Measurements from ENCODE around the gene EXTL1.

The EXTL1 gene

DNA sequence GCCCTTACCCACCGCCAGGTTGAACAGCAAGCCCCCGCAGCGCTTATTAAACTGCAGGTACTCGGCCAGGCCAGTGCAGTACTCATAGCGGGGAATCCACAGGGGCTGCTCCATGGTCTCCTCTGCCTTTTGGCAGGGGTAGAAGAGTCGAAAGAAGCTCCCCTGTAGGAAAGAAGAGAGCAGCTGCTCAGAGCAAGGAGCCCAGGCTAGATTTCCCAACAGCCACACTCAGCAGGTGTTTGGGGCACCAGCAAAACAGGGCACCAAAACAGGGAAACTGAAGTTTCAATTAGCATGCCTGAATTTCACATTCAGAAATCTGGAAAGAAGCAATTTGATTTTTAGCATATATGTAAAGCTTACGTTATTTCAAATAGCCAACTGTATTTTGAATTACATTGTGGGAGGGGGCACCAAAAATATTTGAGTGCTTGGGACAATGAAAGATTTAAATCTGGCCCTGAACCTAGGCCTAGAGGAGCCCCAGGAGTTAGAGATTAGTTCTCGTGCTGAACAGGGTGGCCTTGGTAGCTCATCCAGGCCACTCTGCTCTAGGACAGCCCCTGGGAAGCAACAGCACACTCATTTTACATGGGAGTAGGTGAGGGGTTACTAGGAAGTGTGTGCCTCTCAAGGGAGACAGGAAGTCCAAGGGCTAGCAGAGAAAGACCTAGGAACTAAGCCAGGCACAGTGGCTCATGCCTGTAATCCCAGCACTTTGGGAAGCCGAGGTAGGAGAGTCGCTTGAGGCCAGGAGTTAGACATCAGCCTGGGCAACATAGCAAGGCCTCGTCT is 31.9 kb upstream of the EXTL1 start:
- H3K36me3 ChIP-seq: peaks cover 7% of the 10 kb centered on the region
- no peaks in the 10 kb centered on the region for H3K9me3 ChIP-seq
- H3K27ac ChIP-seq: no peak overlapping the region
- peaks cover 31 to 36% of the 10 kb centered on the region in 2 experiments for H3K4me1 ChIP-seq (ENCODE audit: control insufficient read depth in 1 of 2, insufficient read depth in 1 of 2, low read depth in 1 of 2, low read length in 1 of 2)
- no peaks in the 10 kb centered on the region for H3K27me3 ChIP-seq
- TF ChIP-seq, protein P1, sequence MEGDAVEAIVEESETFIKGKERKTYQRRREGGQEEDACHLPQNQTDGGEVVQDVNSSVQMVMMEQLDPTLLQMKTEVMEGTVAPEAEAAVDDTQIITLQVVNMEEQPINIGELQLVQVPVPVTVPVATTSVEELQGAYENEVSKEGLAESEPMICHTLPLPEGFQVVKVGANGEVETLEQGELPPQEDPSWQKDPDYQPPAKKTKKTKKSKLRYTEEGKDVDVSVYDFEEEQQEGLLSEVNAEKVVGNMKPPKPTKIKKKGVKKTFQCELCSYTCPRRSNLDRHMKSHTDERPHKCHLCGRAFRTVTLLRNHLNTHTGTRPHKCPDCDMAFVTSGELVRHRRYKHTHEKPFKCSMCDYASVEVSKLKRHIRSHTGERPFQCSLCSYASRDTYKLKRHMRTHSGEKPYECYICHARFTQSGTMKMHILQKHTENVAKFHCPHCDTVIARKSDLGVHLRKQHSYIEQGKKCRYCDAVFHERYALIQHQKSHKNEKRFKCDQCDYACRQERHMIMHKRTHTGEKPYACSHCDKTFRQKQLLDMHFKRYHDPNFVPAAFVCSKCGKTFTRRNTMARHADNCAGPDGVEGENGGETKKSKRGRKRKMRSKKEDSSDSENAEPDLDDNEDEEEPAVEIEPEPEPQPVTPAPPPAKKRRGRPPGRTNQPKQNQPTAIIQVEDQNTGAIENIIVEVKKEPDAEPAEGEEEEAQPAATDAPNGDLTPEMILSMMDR (IDR thresholded peaks at IDR 0.05): no peak
- H3K4me3 ChIP-seq (ENCODE audit: low read depth in 1 of 2, low read length in 1 of 2): no peak overlapping the region

DNA sequence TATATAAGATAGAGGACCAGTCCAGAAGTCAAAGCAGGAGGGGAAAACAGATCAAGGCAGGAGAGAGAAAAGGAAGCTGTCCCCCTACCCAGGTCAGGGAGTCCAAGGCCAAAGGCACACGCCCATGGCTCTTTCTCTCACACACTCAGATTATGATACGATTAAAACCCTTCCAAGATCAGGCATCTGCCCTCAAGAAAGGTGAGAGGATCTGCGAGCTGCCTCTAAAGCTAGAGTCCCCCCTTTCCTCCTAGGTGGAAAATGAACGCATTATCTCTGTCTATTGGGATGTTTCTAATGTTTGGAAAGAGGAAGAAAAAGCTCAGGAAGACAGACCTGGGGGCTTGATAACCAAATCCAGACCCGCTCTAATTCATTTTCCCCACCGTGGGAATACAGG is 31.3 kb upstream of the EXTL1 start:
- no peak overlapping the region for H3K27ac ChIP-seq
- peaks cover 31 to 36% of the 10 kb centered on the region in 2 experiments for H3K4me1 ChIP-seq (ENCODE audit: control insufficient read depth in 1 of 2, insufficient read depth in 1 of 2, low read depth in 1 of 2, low read length in 1 of 2)
- TF ChIP-seq, protein P1 (IDR thresholded peaks at IDR 0.05): no peak
- H3K4me3 ChIP-seq (ENCODE audit: low read depth in 1 of 2, low read length in 1 of 2): peak overlapping the region; percentile 24 to 38
- no peaks in the 10 kb centered on the region for H3K27me3 ChIP-seq
- no peaks in the 10 kb centered on the region for H3K9me3 ChIP-seq
- H3K36me3 ChIP-seq: peaks cover 7% of the 10 kb centered on the region

DNA sequence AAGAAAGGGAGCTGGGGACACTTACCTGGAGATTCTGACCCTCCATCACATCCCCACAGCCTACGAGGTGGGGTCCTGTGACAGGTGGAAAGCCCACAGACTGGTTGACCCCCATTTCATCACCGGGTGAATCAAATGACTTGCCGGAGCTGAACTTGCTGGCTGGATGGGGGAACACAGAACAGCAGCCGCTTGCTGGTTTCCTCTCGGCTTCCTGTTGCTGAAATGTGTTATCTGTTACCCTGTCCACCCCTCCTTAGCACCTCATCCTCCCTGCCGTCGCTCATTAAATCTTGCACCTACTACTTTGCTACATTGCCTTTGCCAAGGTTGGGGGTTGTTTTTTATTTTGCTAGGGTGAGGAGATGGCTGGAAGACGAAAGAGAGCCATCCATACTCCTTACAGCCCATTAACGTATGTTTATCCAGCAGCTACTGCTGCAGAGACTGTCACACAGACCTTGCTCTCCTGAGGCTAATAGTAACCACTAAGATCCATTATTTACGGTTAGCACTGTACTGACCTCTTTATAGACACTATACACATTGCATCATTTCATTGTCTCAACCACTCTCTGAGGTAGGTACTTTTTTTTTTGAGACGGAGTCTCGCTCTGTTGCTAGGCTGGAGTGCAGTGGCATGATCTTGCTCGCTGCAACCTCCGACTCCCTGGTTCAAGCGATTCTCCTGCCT is 30.7 kb upstream of the EXTL1 start:
- Histone ChIP-seq H3K27ac (peak overlapping the region; percentile 54), H3K27me3 (no peaks in the 10 kb centered on the region), H3K36me3 (peaks cover 3% of the 10 kb centered on the region), H3K4me1 (ENCODE audit: control insufficient read depth in 1 of 2, insufficient read depth in 1 of 2, low read depth in 1 of 2, low read length in 1 of 2) (peaks cover 32 to 39% of the 10 kb centered on the region in 2 experiments), H3K9me3 (no peaks in the 10 kb centered on the region), H3K4me3 (ENCODE audit: low read depth in 1 of 2, low read length in 1 of 2) (peak overlapping the region; percentile 24 to 38)
- TF ChIP-seq, protein P1 (IDR thresholded peaks at IDR 0.05): no peak

DNA sequence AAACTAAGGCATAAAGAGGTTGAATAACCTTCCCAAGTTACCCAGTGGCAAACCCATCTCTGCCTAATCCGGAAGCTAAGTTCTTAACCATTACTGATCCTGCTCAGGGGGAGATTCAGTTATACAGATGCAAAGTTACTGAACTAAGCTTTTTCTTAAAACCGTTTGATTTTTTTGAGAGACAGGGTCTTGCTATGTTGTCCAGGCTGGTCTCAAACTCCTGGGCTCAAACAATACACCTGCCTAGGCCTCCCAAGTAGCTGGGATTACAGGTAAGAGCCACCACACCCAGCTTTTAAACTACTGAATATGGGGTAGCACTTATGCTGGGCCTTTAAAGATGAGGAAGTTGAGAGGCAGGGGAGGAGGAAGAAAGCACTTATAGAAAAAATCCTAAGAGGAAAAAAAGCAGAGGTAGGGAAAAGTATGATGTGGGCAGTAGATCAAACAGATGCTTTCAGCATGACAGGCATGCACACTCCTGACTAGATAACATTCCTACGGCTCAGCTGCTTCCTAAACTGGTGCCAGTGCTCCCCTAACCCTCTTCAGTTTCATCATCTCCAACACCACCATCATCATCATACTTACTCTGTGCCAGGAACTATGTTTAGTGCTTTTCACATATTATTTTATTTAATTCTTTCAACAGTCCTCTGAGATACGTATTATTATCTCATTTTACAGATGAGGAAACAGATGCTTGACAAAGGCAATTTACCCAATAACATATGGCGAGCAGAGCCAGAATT is 29.5 kb upstream of the EXTL1 start:
- Histone ChIP-seq H3K4me3 (ENCODE audit: low read depth in 1 of 2, low read length in 1 of 2) (no peak overlapping the region), H3K27me3 (no peaks in the 10 kb centered on the region), H3K9me3 (no peaks in the 10 kb centered on the region), H3K36me3 (no peaks in the 10 kb centered on the region), H3K27ac (peak overlapping the region; percentile 52), H3K4me1 (ENCODE audit: control insufficient read depth in 1 of 2, insufficient read depth in 1 of 2, low read depth in 1 of 2, low read length in 1 of 2) (peaks cover 44 to 51% of the 10 kb centered on the region in 2 experiments)
- TF ChIP-seq, protein P1 (IDR thresholded peaks at IDR 0.05): no peak

DNA sequence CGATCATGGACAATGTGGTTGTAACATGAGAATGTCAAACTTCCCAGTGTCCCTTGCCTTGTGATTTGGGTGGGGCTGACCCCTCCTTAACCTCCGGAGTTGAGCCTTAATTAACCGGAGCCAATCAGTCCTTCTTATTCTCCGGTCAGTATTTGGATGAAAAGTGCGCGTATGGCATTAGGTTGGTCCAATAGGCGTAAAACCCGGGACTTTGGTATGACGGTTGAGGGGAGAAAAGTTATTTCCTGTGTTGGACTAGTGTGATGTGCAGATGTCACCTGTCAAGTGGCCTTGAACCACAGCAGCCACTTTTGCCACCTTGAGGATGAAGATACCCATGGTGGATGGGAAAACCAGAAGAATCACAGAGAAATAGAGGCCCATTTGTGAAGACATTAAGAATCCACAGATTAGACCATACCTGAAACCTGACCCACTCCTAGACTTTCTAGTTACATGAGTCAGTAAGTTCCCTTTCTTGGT is 28.8 kb upstream of the EXTL1 start:
- H3K27me3 ChIP-seq: no peaks in the 10 kb centered on the region
- peaks cover 50 to 57% of the 10 kb centered on the region in 2 experiments for H3K4me1 ChIP-seq (ENCODE audit: control insufficient read depth in 1 of 2, insufficient read depth in 1 of 2, low read depth in 1 of 2, low read length in 1 of 2)
- H3K27ac ChIP-seq: no peak overlapping the region
- H3K4me3 ChIP-seq (ENCODE audit: low read depth in 1 of 2, low read length in 1 of 2): no peak overlapping the region
- H3K9me3 ChIP-seq: no peaks in the 10 kb centered on the region
- no peaks in the 10 kb centered on the region for H3K36me3 ChIP-seq
- TF ChIP-seq, protein P1 (IDR thresholded peaks at IDR 0.05): no peak
